ENCODE results near the gene NAALADL2.
"Not testable (repeated sequence)": the region's sequence is repeated elsewhere in the genome, so short reads cannot be mapped to it uniquely, and the experiment has no call there.

The NAALADL2 gene

DNA sequence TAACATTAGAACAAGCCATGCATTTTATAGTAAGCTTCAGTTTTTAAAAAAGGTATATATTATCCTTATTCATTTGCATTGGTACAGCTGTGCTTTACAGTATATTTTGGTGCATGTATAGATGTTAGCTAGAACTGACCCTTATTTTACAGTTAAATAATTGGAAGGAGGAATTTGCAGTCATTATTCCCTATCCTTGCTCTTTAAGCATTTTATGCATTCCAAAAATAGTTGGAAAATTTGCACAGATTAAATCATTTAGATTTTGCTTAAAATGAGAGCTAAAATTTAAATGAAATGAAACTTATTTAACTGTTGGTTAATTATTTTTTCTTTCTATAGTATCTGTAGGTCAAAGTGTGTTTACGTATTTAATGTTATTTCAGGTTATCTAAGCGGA, 667.1 kb downstream of the NAALADL2 start:
- no peak for DNase-seq

- no peak for DNase-seq
Measured at GRCh38 chr3:175526609-175527280, 667.6 kb downstream of the NAALADL2 start.

DNA sequence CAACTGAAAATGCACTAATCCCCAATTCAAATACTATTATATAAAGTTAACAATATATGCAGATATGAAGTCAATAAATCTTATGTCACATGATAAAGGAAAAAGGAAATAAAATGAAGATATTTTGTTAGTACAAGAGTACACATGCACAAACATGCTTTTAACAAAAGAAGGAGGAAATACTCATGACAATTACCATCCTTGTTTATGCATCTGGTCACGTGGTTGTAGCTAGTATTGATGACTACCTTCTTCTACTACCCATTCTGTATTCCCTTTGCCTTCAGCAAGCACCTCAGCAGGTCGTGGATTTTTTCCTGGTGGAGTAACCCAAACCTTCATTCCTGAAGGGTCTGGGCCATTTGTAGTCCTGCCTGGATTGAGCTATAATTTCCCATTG, 669.6 kb downstream of the NAALADL2 start:
- not testable (repeated sequence) for DNase-seq

GRCh38 chr3:175535351-175535750, 676.2 kb downstream of the NAALADL2 start:
- no peak for DNase-seq

GRCh38 chr3:175546115-175546514, 687.0 kb downstream of the NAALADL2 start:
- DNase-seq: no peak

GRCh38 chr3:175552929-175553328, 693.8 kb downstream of the NAALADL2 start:
- no peak for DNase-seq

DNA sequence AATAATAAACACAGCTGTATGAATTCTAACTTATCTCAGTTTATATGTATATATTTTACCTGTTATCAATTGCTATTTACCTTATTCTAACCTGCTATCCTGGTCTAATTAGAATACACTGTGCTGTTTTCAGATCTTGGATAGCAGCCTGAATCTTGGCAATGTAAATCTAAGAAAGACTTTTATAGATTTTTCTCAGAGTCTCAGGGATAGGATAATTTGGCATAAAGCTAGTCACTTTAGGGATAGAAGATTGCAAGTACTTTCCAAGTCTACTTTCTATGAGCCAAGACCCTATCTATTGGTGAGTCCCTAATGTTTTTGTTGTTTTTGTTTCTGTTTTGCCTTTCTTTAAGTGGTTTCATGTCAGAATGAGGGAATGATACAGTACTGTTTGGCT, 695.7 kb downstream of the NAALADL2 start:
- no peak for DNase-seq

- DNase-seq: no peak
Measured at GRCh38 chr3:175558261-175558660, 699.1 kb downstream of the NAALADL2 start.

DNA sequence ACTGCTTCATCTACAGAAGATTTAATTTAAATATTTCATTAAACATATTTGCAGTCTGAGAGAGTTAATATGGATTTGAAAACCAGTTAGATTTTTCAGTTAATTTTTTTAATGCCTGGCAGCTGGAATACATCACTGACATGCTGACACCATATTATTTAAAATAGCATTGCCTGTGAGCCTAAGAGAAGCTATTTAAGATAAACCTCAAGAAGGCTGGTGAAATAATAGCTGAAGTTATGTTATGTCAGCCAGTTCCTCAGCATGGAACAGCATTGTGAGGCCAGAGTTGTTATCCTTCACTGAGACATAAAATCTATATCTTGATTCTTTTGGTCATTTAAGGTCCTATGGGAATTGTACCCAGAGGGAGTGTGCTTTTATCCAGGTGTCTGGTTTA, 705.2 kb downstream of the NAALADL2 start:
- no peak for DNase-seq

DNA sequence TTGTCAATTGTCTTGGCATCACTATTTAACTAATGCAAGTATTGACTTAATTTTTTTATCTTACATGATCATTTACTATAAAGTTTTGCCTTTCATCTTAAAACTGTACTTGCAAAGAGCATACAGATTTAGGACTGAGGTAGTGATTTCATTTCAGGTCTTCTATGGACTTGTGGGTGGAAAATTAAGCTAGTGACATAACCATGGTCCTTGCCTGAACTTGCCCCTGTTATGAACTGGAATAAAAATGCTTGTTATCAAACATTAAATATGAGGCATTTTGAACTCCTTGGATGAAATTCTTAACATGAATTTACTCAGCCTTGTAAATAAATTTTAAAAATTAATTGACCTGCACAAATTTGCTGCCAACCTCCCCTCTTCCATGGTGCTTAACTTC, 712.0 kb downstream of the NAALADL2 start:
- no peak for DNase-seq

DNA sequence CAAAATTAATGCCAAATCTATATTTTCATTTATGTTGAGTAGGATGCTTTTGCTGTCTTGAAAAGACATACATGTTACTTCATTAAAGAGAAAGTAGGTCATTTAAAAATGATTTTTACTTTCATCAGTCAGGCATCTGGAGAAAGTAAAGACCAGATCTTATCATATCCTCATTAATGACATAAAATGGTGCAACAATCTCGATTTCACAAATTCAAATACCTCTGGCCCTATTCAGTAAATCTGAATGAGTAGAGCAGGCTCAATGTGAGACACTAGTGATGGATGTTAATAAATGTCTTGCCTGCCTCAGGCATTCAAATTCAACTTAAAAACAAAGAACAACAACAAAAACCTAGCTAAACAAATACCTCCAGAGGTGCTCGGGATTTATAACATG, 714.1 kb downstream of the NAALADL2 start:
- no peak for DNase-seq

DNA sequence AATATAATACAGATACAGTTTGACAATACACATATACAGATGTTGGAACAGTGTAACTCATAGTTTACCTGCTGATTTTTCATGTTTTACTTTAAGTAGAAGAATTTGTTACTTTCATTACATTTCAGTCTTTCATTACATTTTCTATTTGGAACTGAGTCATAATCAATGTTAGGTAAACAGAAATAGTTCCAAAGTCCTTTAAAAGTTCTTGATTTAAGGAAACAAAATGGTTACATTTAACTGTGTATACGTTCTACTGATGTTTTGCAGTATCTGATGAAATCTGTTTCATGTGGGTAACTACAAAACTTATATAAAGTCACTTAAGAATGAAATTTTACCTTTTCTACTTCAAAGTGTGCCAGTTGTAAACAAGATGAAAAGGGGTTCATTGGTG, 721.2 kb downstream of the NAALADL2 start:
- no peak for DNase-seq

GRCh38 chr3:175585898-175586297, 726.8 kb downstream of the NAALADL2 start:
- no peak for DNase-seq

DNA sequence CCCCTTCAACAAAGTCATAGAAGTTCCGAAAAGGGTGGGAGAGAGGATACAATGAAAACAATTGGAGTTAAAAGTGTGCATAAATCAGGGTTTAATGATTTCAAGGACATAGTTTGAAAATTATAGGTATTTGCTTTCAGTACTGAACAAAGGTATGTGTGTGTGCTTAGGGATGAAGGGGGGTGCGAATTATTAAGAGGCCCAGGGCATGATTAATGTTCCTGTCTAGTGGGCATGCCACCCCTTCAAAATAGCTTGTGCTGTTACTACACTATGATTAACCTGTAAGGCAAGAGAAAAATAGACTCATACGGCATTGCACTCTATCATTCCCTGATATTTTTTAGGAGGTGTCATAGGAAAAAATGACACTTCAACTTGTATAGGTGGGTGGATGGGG, 731.6 kb downstream of the NAALADL2 start:
- DNase-seq: no peak

DNA sequence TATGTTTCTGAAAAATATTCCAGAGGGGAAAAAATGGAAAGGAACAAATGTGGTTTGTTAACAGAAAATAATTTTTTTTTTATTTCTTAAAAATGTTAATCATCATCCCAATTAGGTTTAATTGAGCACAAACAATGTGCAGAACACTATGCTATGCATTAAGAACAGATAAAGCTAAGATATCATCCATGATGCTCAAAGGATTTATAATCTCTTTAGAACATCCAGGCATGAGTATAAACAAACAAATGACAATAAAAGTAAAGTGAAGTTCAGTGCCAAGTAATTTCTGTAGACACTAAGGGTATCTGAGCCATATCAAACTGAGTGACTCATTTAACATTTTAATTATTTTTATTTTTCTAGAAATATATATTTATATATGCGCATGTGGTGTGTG, 732.2 kb downstream of the NAALADL2 start:
- no peak for DNase-seq

- DNase-seq: no peak
Measured at GRCh38 chr3:175593331-175593730, 734.2 kb downstream of the NAALADL2 start.

DNA sequence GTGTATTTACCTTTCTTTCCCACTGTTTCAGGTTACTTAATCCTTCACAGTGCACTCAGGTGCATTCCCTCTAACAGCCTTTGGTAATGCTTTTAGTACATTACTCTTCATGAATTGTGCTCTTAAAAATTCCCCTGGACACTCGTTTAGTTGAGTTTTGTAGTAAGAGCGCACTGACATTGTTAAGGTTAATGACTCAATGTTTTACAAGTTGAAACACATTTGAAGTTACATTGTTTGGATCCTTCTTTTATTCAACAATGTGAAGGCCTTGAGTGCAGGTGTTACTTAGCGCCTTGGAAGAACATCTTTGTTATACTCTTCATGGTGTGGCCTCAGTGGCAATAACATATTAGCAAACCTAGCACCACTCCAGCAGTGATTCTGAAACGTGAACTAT, 739.6 kb downstream of the NAALADL2 start:
- DNase-seq: no peak

DNA sequence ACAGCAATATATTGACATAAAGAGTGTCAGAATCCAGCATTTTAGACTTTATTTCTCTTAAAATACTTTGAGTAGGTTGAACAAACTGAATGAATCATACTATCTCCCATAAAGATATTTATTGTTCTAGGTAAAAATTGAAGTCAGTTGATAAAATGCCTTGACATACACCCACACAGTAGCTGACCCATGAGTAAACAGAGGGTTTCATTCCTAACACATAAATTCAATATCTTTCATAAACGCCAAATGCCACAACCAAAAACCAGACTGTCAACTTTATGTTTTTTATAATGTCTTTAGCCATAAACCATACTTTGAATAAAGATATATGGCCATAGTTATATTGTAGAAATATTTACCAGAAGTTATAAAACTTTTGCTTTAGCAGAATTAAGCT, 742.4 kb downstream of the NAALADL2 start:
- no peak for DNase-seq

GRCh38 chr3:175605851-175606250, 746.7 kb downstream of the NAALADL2 start:
- no peak for DNase-seq

GRCh38 chr3:175606650-175607318, 747.6 kb downstream of the NAALADL2 start:
- DNase-seq: no peak

GRCh38 chr3:175608356-175608755, 749.2 kb downstream of the NAALADL2 start:
- DNase-seq: no peak

GRCh38 chr3:175608911-175609310, 749.8 kb downstream of the NAALADL2 start:
- no peak for DNase-seq

GRCh38 chr3:175612487-175613196, 753.5 kb downstream of the NAALADL2 start:
- DNase-seq: no peak

DNA sequence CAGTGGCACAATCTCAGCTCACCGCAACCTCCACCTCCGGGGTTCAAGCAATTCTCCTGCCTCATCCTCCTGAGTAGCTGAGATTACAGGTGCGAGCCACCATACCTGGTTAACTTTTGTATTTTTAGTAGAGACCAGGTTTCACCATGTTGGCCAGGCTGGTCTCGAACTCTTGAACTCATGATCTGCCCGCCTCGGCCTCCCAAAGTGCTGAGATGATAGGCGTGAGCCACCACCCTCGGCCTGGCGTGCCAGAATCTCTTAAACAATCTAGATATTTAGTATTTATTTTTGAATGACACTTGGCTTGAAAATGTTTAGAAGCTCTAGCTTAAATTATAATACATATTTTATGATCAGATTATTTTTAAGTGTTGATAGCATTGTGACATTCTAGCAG, 755.0 kb downstream of the NAALADL2 start:
- not testable (repeated sequence) for DNase-seq
